CD4-positive, alpha-beta T cell treated with Interleukin-4 for 1 hour (primary cell): ENCODE results near the gene CDKN1C.
"Not testable (repeated sequence)": the region's sequence is repeated elsewhere in the genome, so short reads cannot be mapped to it uniquely, and the experiment has no call there.

Experiments
- DNase-seq, 2 donors: peaks; one replicate each; pipeline ENCODE4 v3.0.0-alpha.2; 2020 to 2022

The CDKN1C gene

GRCh38 chr11:2922655-2923054, 37.1 kb upstream of the CDKN1C start:
- no peak for DNase-seq

- no peak for DNase-seq
These were observed 36.3 kb upstream of the CDKN1C start for GRCh38 chr11:2921742-2922493.

GRCh38 chr11:2921261-2921660, 35.7 kb upstream of the CDKN1C start:
- DNase-seq, result no peak

- DNase-seq, result no peak
These were observed 34.8 kb upstream of the CDKN1C start for GRCh38 chr11:2920343-2920742.

- no peak for DNase-seq
These were observed 34.3 kb upstream of the CDKN1C start for GRCh38 chr11:2919837-2920236.

- DNase-seq, result no peak
These were observed 33.6 kb upstream of the CDKN1C start for GRCh38 chr11:2919188-2919587.

GRCh38 chr11:2917842-2918490, 32.4 kb upstream of the CDKN1C start:
- no peak for DNase-seq

GRCh38 chr11:2916892-2917645, 31.5 kb upstream of the CDKN1C start:
- no peak for DNase-seq

- DNase-seq, result no peak
These were observed 30.7 kb upstream of the CDKN1C start for GRCh38 chr11:2916114-2916891.

GRCh38 chr11:2915473-2915872, 29.9 kb upstream of the CDKN1C start:
- no peak for DNase-seq

- DNase-seq, result no peak
These were observed 29.1 kb upstream of the CDKN1C start for GRCh38 chr11:2914455-2915195.

- DNase-seq, result no peak
These were observed 28.2 kb upstream of the CDKN1C start for GRCh38 chr11:2913776-2914175.

- DNase-seq, result no peak
These were observed 27.4 kb upstream of the CDKN1C start for GRCh38 chr11:2913019-2913431.

- DNase-seq, result no peak
These were observed 26.9 kb upstream of the CDKN1C start for GRCh38 chr11:2912498-2912897.

GRCh38 chr11:2911785-2912391, 26.3 kb upstream of the CDKN1C start:
- no peak for DNase-seq

- no peak for DNase-seq
These were observed 25.7 kb upstream of the CDKN1C start for GRCh38 chr11:2911088-2911784.

GRCh38 chr11:2910401-2910955, 24.9 kb upstream of the CDKN1C start:
- no peak for DNase-seq

GRCh38 chr11:2909133-2909902, 23.7 kb upstream of the CDKN1C start:
- no peak for DNase-seq

- no peak for DNase-seq
These were observed 22.6 kb upstream of the CDKN1C start for GRCh38 chr11:2908130-2908529.

GRCh38 chr11:2905299-2905698, 19.7 kb upstream of the CDKN1C start:
- not testable (repeated sequence) for DNase-seq
